H9 (cell line): Measurements from ENCODE around the gene DECR2. TPM values are rescaled to one million over a fixed set of nuclear protein-coding genes. Genes with fewer than 3 reads are reported as not detected.
A peak's percentile ranks its signal among the peaks of the same experiment; 100 is the strongest.

ENCODE experiments used
- DNase-seq: peaks from one replicate; pipeline ENCODE4 v3.0.0-alpha.2; 2017
- H2AFZ ChIP-seq: one replicate; pipeline ENCODE4 v1.6.1; 2013; ENCODE audit warnings: mild to moderate bottlenecking, low read length, control low read depth, moderate library complexity
- H2AK5ac ChIP-seq: 2 replicates; pipeline ENCODE4 v1.6.1; 2013; ENCODE audit warnings: low read length, control low read depth, mixed read lengths; ENCODE audit not compliant: insufficient read length
- H2BK120ac ChIP-seq: one replicate; pipeline ENCODE4 v1.6.1; 2013; ENCODE audit warnings: low read depth, mild to moderate bottlenecking, low read length, control low read depth, inconsistent platforms; ENCODE audit not compliant: poor library complexity, severe bottlenecking
- H2BK12ac ChIP-seq: 2 replicates; pipeline ENCODE4 v1.6.1; 2013; ENCODE audit warnings: low read length, control low read depth, mixed read lengths, low read depth; ENCODE audit not compliant: insufficient read length
- H2BK15ac ChIP-seq: 2 replicates; pipeline ENCODE4 v1.6.1; 2013; ENCODE audit warnings: low read depth, low read length, control low read depth
- H2BK20ac ChIP-seq: one replicate; pipeline ENCODE4 v1.6.1; 2013; ENCODE audit warnings: low read depth, mild to moderate bottlenecking, low read length, control low read depth, inconsistent platforms; ENCODE audit not compliant: poor library complexity, severe bottlenecking
- H2BK5ac ChIP-seq: 2 replicates; pipeline ENCODE4 v1.6.1; 2013; ENCODE audit warnings: low read length, control low read depth, mixed read lengths; ENCODE audit not compliant: insufficient read length
- H3K14ac ChIP-seq: 2 replicates; pipeline ENCODE4 v1.6.1; 2013; ENCODE audit warnings: low read length, control low read depth; ENCODE audit not compliant: insufficient read depth
- H3K18ac ChIP-seq: 2 replicates; pipeline ENCODE4 v1.6.1; 2013; ENCODE audit warnings: low read depth, mild to moderate bottlenecking, mixed read lengths, low read length, control low read depth; ENCODE audit not compliant: insufficient read length
- H3K23ac ChIP-seq: 2 replicates; pipeline ENCODE4 v1.6.1; 2013; ENCODE audit warnings: low read length, control low read depth, mixed read lengths, low read depth; ENCODE audit not compliant: insufficient read length
- H3K23me2 ChIP-seq: 2 replicates; pipeline ENCODE4 v1.6.1; 2013; ENCODE audit warnings: low read depth, mild to moderate bottlenecking, mixed read lengths, low read length, control low read depth; ENCODE audit not compliant: insufficient read length, poor library complexity, severe bottlenecking
- H3K27ac ChIP-seq: 2 replicates; pipeline ENCODE4 v1.5.1; 2013; ENCODE audit warnings: low read length, control low read depth, mixed read lengths, low read depth; ENCODE audit not compliant: insufficient read length
- H3K27me3 ChIP-seq: 2 replicates; pipeline ENCODE4 v1.6.1; 2013; ENCODE audit warnings: low read length, control low read depth, inconsistent platforms; ENCODE audit not compliant: insufficient read depth
- H3K4ac ChIP-seq: 2 replicates; pipeline ENCODE4 v1.6.1; 2013; ENCODE audit warnings: low read depth, mild to moderate bottlenecking, control low read depth, inconsistent platforms, low read length, moderate library complexity
- H3K4me1 ChIP-seq: 2 replicates; pipeline ENCODE4 v1.6.1; 2013; ENCODE audit warnings: low read length, control low read depth, inconsistent platforms; ENCODE audit not compliant: insufficient read depth
- H3K4me2 ChIP-seq: 2 replicates; pipeline ENCODE4 v1.6.1; 2013; ENCODE audit warnings: low read length, control low read depth, mixed read lengths; ENCODE audit not compliant: insufficient read length, insufficient read depth
- H3K56ac ChIP-seq: 2 replicates; pipeline ENCODE4 v1.6.1; 2013; ENCODE audit warnings: low read depth, mild to moderate bottlenecking, mixed read lengths, low read length, control low read depth; ENCODE audit not compliant: insufficient read length
- H3K79me1 ChIP-seq: 2 replicates; pipeline ENCODE4 v1.6.1; 2013; ENCODE audit warnings: low read depth, mild to moderate bottlenecking, moderate library complexity, low read length, control low read depth, inconsistent platforms; ENCODE audit not compliant: insufficient read depth, poor library complexity, severe bottlenecking
- H3K79me2 ChIP-seq: 2 replicates; pipeline ENCODE4 v1.6.1; 2013; ENCODE audit warnings: low read length, control low read depth, inconsistent platforms; ENCODE audit not compliant: insufficient read depth
- H3K9ac ChIP-seq: 2 replicates; pipeline ENCODE4 v1.6.1; 2013; ENCODE audit warnings: low read length, control low read depth, mixed read lengths; ENCODE audit not compliant: insufficient read length; ENCODE audit errors: extremely low read depth
- H3K9me3 ChIP-seq: one replicate; pipeline ENCODE4 v1.6.1; 2013; ENCODE audit warnings: low read depth, low read length, inconsistent platforms; ENCODE audit not compliant: control insufficient read depth
- H3T11ph ChIP-seq: one replicate; pipeline ENCODE4 v1.6.1; 2013; ENCODE audit warnings: mild to moderate bottlenecking, low read length, control low read depth, inconsistent platforms
- H4K20me1 ChIP-seq: one replicate; pipeline ENCODE4 v1.6.1; 2013; ENCODE audit not compliant: control insufficient read depth, insufficient read length, insufficient read depth
- H4K5ac ChIP-seq: 2 replicates; pipeline ENCODE4 v1.6.1; 2013; ENCODE audit warnings: low read depth, mild to moderate bottlenecking, mixed read lengths, low read length, control low read depth; ENCODE audit not compliant: insufficient read length
- H4K8ac ChIP-seq: replicated peaks from 2 replicates; pipeline ENCODE4 v1.6.1; 2013; ENCODE audit warnings: low read length, control low read depth, mixed read lengths, low read depth; ENCODE audit not compliant: insufficient read length
- H4K91ac ChIP-seq: 2 replicates; pipeline ENCODE4 v1.6.1; 2013; ENCODE audit warnings: low read depth, mild to moderate bottlenecking, moderate library complexity, mixed read lengths, low read length, control low read depth; ENCODE audit not compliant: insufficient read length
- H3K27ac Mint-ChIP-seq, 3 experiments: 2 replicates in 2 of 3; 3 replicates in 1 of 3; pipeline ENCODE4 v1.8.0; 2020 to 2021; ENCODE audit warnings: mixed read lengths in 3 of 3, mild to moderate bottlenecking in 1 of 3, moderate library complexity in 1 of 3
- H3K27me3 Mint-ChIP-seq: 2 replicates; pipeline ENCODE4 v1.8.0; 2021; ENCODE audit warnings: low read depth, mild to moderate bottlenecking, moderate library complexity, mixed read lengths
- H3K36me3 Mint-ChIP-seq, 3 experiments: 2 replicates in 2 of 3; 3 replicates in 1 of 3; pipeline ENCODE4 v1.8.0; 2020 to 2021; ENCODE audit warnings: low read depth in 3 of 3, mixed read lengths in 3 of 3; ENCODE audit not compliant: insufficient read depth in 1 of 3
- H3K4me1 Mint-ChIP-seq, 2 experiments: 2 replicates each; pipeline ENCODE4 v1.8.0; 2020; ENCODE audit warnings: mixed read lengths in 2 of 2
- H3K4me3 Mint-ChIP-seq, 2 experiments: 2 replicates in 1 of 2; 3 replicates in 1 of 2; pipeline ENCODE4 v1.8.0; 2020 to 2021; ENCODE audit warnings: mild to moderate bottlenecking in 2 of 2, mixed read lengths in 2 of 2, moderate library complexity in 1 of 2
- H3K9me3 Mint-ChIP-seq, 2 experiments: 2 replicates in 1 of 2; 3 replicates in 1 of 2; pipeline ENCODE4 v1.8.0; 2020; ENCODE audit warnings: mild to moderate bottlenecking in 2 of 2, mixed read lengths in 2 of 2, moderate library complexity in 1 of 2
- CTCF ChIP-seq: fragments of 200-600 bp; sonication (generic); conservative IDR thresholded peaks from 3 replicates; pipeline ENCODE4 v1.8.0; 2021; ENCODE audit warnings: antibody characterized with exemption, mild to moderate bottlenecking
- WGBS: extraction: QIAGEN DNeasy Blood & Tissue Kit; methylation state at CpG from one replicate; pipeline ENCODE4 v1.1.7; 2013; ENCODE audit warnings: missing lambda C conversion rate, low lambda C conversion rate, mixed read lengths; ENCODE audit not compliant: insufficient read length; ENCODE audit errors: extremely low coverage; 5-methylcytosine and 5-hydroxymethylcytosine counted together
- total RNA-seq: library from RNA; stranded (reverse); gene quantifications from 2 replicates; pipeline ENCODE4 v1.2.1, GENCODE V29; 2021

Gene DECR2
- total RNA-seq, 1 experiment from 2014 or later, result 39.3 TPM

GRCh38 chr16:400061-400591 lies 1.6 kb upstream of the DECR2 start:
- no peaks in the 10 kb centered on the region for H3K79me1 ChIP-seq
- Mint-ChIP-seq H3K27me3 (no peaks in the 10 kb centered on the region), H3K4me3 (peak overlapping the region; percentile 73 to 74), H3K27ac (peak overlapping the region in 1 of 3 experiments; percentile 62; a peak in 3 of 7 replicates), H3K9me3 (peaks cover 0 to 2% of the 10 kb centered on the region in 2 experiments; a peak in 2 of 5 replicates), H3K36me3 (peaks cover 15 to 23% (median 22%) of the 10 kb centered on the region in 3 experiments), H3K4me1 (peaks cover 22 to 24% of the 10 kb centered on the region in 2 experiments)
- H3K27me3 ChIP-seq, result no peaks in the 10 kb centered on the region
- H2BK5ac ChIP-seq, result no peak overlapping the region
- no peaks in the 10 kb centered on the region for H3K9me3 ChIP-seq
- DNase-seq, result no peak
- H2AK5ac ChIP-seq, result no peak overlapping the region
- H4K8ac ChIP-seq, result no peak overlapping the region
- H3K23me2 ChIP-seq, result no peaks in the 10 kb centered on the region
- no peak overlapping the region for H4K91ac ChIP-seq
- no peak for TF ChIP-seq CTCF
- no peak overlapping the region for H3K14ac ChIP-seq
- no peak overlapping the region for H3T11ph ChIP-seq
- H3K23ac ChIP-seq, result no peak overlapping the region
- no peak overlapping the region for H2AFZ ChIP-seq
- H3K56ac ChIP-seq, result no peak overlapping the region
- WGBS, result no CpG with 5 or more reads among the region's 10 CpGs
- no peaks in the 10 kb centered on the region for H3K79me2 ChIP-seq
- no peak overlapping the region for H4K5ac ChIP-seq
- H3K4me2 ChIP-seq, result no peak overlapping the region
- no peak overlapping the region for H3K18ac ChIP-seq
- no peak overlapping the region for H2BK12ac ChIP-seq
- no peak overlapping the region for H3K9ac ChIP-seq
- H2BK15ac ChIP-seq, result no peak overlapping the region
- no peak overlapping the region for H3K4ac ChIP-seq
- no peak overlapping the region for H3K27ac ChIP-seq
- H3K4me1 ChIP-seq, result peaks cover 2% of the 10 kb centered on the region; the same call in 1 of the 2 replicates
- H4K20me1 ChIP-seq, result peaks cover 2% of the 10 kb centered on the region
- no peak overlapping the region for H2BK120ac ChIP-seq
- no peak overlapping the region for H2BK20ac ChIP-seq
